ENCODE data around the gene RABEP1.

DNA sequence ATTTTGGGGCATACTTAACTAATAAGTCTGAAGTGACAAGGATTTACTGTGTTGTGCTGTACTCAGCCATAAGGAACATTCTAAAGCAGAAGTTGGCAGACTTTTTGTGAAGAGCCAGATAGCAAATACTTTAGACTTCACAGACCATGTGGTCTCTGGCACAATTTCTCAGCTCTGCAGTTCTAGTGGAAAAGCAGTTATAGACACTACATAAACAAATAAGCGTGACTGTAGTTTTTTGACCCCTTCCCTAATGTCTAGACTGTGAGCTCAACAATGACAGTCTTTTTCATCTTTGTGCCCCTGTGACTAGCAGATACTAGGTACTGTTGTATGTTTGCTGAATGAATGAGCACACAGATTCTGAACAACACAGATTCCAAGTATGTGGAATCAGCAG is 142.8 kb downstream of the RABEP1 start:
- TF ChIP-seq FOXA1 (IDR thresholded peaks at IDR 0.05) (no peak), BHLHE40 (IDR thresholded peaks at IDR 0.05; ENCODE audit: borderline replicate concordance) (no peak), SP1 (IDR thresholded peaks at IDR 0.05) (no peak), LEF1 (IDR thresholded peaks at IDR 0.05; ENCODE audit: borderline replicate concordance) (no peak), FOXM1 (IDR thresholded peaks at IDR 0.05; ENCODE audit: borderline replicate concordance) (no peak), ELF4 (IDR thresholded peaks at IDR 0.05) (no peak), HDGF (IDR thresholded peaks at IDR 0.05; ENCODE audit: borderline replicate concordance) (no peak), FOXK2 (IDR thresholded peaks at IDR 0.05) (no peak), CTBP1 (IDR thresholded peaks at IDR 0.05; ENCODE audit: borderline replicate concordance) (no peak), ZNF384 (IDR thresholded peaks at IDR 0.05) (no peak), NFRKB (IDR thresholded peaks at IDR 0.05) (no peak)
- TF ChIP-seq, protein P1, sequence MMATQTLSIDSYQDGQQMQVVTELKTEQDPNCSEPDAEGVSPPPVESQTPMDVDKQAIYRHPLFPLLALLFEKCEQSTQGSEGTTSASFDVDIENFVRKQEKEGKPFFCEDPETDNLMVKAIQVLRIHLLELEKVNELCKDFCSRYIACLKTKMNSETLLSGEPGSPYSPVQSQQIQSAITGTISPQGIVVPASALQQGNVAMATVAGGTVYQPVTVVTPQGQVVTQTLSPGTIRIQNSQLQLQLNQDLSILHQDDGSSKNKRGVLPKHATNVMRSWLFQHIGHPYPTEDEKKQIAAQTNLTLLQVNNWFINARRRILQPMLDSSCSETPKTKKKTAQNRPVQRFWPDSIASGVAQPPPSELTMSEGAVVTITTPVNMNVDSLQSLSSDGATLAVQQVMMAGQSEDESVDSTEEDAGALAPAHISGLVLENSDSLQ (IDR thresholded peaks at IDR 0.05) = no peak
